GM19452 (cell line): Measurements from ENCODE around the gene CD4.
A peak's percentile ranks its signal among the peaks of the same experiment; 100 is the strongest.
"Not testable (repeated sequence)": the region's sequence is repeated elsewhere in the genome, so short reads cannot be mapped to it uniquely, and the experiment has no call there.

Experiments used
- ATAC-seq: cut with Tn5 transposase; IDR thresholded peaks from one replicate; pipeline ENCODE4 v1.9.1; 2021; ENCODE audit not compliant: unreplicated experiment

The CD4 gene

DNA sequence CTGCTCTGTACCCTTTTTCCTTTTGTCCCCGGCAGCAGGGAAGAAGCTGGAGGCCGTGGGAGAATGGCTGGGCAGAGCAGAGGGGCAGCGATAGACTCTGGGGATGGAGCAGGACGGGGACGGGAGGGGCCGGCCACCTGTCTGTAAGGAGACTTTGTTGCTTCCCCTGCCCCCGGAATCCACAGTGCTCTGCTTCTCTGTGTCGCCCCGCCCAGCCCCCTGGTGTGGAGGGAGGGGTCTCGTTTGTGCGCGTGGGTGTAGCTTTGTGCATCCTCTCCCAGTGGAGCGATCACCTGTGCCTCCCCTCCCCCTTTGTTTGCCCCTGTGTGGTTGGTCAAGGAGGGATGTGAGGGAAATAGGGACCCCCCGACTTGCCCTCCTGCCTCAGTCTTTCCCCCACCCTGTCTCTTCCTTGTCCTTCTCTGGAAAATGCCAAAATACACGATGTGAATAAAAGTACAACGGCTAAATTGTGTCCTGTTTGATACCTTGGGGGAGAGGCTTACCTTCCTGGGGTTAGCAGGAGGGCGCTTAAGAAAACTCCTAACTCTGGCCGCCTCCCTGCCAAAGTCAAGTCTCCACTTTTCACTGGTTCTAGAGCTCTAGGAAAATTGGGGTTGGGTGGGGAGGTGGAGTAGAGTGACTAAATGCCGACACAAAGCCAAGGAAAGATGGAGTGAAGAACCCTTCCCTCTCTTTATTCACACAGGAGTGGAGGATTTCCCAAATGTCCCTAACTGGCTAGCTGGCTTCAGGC is 77.0 kb downstream of the CD4 start:
- no peak for ATAC-seq

DNA sequence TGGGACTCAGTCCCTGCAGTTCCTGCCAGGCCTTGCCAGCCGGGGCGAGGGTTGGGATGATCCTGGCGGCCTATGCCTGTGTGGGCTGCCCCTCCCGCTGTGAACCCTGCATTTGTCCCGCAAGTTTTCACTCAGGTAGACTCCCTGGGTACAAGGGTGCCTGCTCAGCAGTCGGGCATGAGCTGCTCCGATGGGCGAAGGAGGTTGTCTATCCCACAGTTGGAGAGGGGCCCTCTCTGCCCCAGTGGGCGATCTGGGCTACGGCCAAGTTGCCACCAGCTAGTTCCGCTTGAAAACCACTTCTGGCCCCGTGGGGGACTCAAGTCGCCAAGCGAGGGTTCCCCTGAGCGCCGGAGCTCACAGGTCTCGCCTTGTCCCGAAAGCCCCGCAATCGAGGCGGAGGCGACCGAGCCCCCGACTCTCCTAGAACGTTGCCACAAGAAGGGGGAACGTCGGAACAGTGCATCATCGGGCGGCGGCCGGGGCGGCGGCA is 77.6 kb downstream of the CD4 start:
- ATAC-seq, result no peak

DNA sequence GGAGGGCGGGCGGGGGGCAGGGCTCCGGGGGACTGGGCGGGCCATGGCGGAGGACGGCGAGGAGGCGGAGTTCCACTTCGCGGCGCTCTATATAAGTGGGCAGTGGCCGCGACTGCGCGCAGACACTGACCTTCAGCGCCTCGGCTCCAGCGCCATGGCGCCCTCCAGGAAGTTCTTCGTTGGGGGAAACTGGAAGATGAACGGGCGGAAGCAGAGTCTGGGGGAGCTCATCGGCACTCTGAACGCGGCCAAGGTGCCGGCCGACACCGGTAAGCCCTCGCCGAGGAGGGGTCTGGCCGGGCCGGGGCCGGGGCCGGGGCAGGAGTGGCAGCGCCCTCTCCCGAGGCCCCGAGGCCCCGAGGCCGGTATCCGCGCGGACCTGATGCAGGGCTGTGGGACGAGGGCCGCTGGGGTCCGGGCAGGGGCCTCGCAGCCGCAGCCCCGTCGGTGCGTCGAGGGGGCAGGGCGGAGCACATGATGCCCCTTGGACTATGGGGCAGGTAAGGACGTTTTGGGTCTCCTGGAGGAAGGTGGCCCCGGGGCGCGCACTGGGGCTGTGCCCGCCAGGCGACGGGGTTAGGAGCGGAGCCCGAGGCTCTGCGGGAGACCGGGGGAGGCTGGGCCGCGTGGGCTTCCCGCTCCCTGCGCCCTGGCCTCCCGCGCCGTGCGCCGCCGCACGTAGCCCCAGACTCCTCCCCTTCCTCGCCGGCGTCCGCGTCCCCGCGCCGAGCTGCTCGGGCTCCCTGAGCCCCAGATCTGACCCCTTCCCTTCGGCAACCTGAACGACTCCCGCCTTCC is 78.3 kb downstream of the CD4 start, which contains the start of gene TPI1:
TSS of gene TPI1 (plus strand) at position 119 of the 798 bp plus-strand sequence. CDS start at position 155, 36 bp downstream.
- peak; percentile 57 for ATAC-seq

DNA sequence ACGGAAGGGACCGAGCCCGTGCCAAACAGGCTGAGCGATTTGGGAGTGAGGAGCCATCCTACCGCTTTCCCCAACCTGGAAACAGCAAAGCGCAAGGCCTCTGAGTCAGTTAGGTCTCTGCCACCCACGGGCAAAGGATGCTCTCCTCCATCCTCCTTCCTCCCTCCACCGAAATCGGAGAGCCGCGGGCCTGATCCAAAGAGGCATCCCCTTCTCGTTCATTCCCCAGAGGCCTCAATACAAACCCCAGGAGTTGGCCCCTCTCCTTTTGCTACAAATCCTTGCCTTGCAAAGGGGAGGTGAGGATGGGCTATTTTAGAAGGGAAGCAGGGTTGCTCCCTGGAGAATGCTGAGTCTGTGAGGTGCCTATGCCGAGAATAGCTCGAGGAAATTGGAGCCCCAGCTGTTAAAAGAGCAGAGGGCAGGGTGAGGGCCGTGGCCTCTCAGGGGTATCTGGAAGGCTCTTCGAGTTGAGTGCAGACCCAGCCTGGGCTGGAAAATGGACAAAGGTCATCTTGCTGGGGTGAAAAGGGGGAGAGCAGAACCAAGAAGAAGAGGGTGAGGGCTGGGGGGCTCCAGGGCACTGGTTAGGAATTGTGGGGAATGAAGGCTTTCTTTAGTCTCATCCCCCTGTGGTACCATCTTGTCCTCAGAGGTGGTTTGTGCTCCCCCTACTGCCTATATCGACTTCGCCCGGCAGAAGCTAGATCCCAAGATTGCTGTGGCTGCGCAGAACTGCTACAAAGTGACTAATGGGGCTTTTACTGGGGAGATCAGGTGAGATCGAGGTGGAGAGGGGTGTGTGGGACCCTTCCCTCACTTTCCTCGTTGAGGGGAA is 79.1 kb downstream of the CD4 start:
- ATAC-seq, result no peak

DNA sequence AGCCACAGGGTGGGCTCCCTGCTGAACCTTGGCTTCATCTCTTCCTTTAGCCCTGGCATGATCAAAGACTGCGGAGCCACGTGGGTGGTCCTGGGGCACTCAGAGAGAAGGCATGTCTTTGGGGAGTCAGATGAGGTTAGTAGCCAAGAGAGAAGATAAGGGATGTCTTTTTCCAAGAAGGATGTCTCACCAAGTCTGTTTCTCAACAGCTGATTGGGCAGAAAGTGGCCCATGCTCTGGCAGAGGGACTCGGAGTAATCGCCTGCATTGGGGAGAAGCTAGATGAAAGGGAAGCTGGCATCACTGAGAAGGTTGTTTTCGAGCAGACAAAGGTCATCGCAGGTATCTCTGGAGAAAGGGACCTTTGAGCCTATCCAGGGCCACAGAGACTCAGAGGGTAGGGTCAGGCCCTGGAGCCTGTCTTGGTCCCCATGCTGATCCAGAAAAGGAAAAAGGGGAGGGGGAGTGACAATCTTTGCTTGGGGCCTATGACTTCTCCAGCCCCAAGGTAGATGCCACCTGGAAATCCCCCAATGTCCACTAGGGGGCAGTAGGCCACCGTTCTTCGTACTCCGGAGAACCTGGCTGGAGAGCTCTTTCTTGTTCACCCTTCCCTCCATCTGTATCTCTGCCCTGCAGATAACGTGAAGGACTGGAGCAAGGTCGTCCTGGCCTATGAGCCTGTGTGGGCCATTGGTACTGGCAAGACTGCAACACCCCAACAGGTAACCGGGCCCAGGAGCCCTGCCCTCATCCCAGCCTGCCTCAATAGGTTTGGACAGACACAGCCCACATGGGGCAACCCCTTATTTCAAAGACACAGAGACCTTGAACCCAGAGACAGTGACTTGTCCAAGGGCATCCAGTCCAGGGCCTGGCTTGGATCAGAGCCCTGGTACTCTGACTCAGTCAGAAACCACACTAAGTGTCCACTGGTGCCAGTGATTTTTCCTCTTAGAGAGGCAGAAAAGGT is 80.0 kb downstream of the CD4 start:
- ATAC-seq, result no peak

DNA sequence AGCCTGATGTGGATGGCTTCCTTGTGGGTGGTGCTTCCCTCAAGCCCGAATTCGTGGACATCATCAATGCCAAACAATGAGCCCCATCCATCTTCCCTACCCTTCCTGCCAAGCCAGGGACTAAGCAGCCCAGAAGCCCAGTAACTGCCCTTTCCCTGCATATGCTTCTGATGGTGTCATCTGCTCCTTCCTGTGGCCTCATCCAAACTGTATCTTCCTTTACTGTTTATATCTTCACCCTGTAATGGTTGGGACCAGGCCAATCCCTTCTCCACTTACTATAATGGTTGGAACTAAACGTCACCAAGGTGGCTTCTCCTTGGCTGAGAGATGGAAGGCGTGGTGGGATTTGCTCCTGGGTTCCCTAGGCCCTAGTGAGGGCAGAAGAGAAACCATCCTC is 81.0 kb downstream of the CD4 start:
- ATAC-seq, result not testable (repeated sequence)
